Activated CD8-positive, alpha-beta memory T cell treated with anti-CD3 and anti-CD28 coated beads for 4 hours (primary cell): Measurements from ENCODE around the gene BYSL.
A peak's percentile ranks its signal among the peaks of the same experiment; 100 is the strongest.

Experiments used
- DNase-seq, 2 donors: peaks; one replicate each; pipeline ENCODE4 v3.0.0-alpha.2; 2020; ENCODE audit warnings: low read depth in 2 of 2

BYSL gene

GRCh38 chr6:41914869-41915530, 6.3 kb upstream of the BYSL start:
- DNase-seq = no peak

- DNase-seq = no peak
Observed at GRCh38 chr6:41917528-41917927, 3.8 kb upstream of the BYSL start.

- no peak for DNase-seq
Observed at GRCh38 chr6:41921712-41921998, 356 bp downstream of the BYSL start.

- DNase-seq = no peak
Observed at GRCh38 chr6:41922154-41922553, 855 bp downstream of the BYSL start.

GRCh38 chr6:41927253-41927652, 6.0 kb downstream of the BYSL start:
- no peak for DNase-seq

GRCh38 chr6:41929924-41930323, 8.6 kb downstream of the BYSL start:
- DNase-seq = no peak

GRCh38 chr6:41931792-41932191, 10.5 kb downstream of the BYSL start:
- DNase-seq = no peak

- DNase-seq = no peak
Observed at GRCh38 chr6:41932378-41932777, 11.1 kb downstream of the BYSL start.

GRCh38 chr6:41934278-41935192, 13.2 kb downstream of the BYSL start:
- DNase-seq = no peak

- DNase-seq = no peak
Observed at GRCh38 chr6:41935193-41935574, 13.9 kb downstream of the BYSL start.

GRCh38 chr6:41935685-41936072, 14.4 kb downstream of the BYSL start:
- DNase-seq = no peak

GRCh38 chr6:41936073-41936837, 15.0 kb downstream of the BYSL start:
- DNase-seq = peak; percentile 42 to 59

- DNase-seq = no peak
Observed at GRCh38 chr6:41937472-41937860, 16.2 kb downstream of the BYSL start.

- DNase-seq = no peak
Observed at GRCh38 chr6:41937861-41938574, 16.7 kb downstream of the BYSL start.

- no peak for DNase-seq
Observed at GRCh38 chr6:41938590-41939175, 17.4 kb downstream of the BYSL start.

GRCh38 chr6:41939176-41939847, 18.0 kb downstream of the BYSL start:
- no peak for DNase-seq

- no peak for DNase-seq
Observed at GRCh38 chr6:41939848-41940758, 18.8 kb downstream of the BYSL start.

- DNase-seq = no peak
Observed at GRCh38 chr6:41940759-41941279, 19.5 kb downstream of the BYSL start.

GRCh38 chr6:41941280-41942066, 20.2 kb downstream of the BYSL start, which contains the start of gene CCND3:
Gene CCND3, minus strand, starts transcription at chr6:41941808. Its CDS starts 159 bp downstream, at chr6:41941649.
- DNase-seq = peak; percentile 62 to 69
